Common myeloid progenitor, CD34-positive (primary cell): ENCODE results near the gene RPS18.
"Not testable (repeated sequence)": the region's sequence is repeated elsewhere in the genome, so short reads cannot be mapped to it uniquely, and the experiment has no call there.

Experiments
- CTCF ChIA-PET: fragments of 350-600 bp; sonication (Branson Sonifier 250); formaldehyde crosslinking; loops from one replicate; lab custom pipeline; 2021; ENCODE audit warnings: antibody characterized with exemption; lab: Charles Lee
- POLR2A ChIA-PET: fragments of 350-600 bp; sonication (Branson Sonifier 250); formaldehyde crosslinking; loops from one replicate; lab custom pipeline; 2021; ENCODE audit warnings: antibody characterized with exemption; lab: Charles Lee
- DNase-seq, 3 donors: peaks; one replicate each; pipeline versions ENCODE4 v3.0.0 to v3.0.0-alpha.2; 2013
- H3K27ac ChIP-seq, 2 experiments: 1 replicate in 1 of 2; 2 replicates in 1 of 2; pipeline ENCODE4 v1.7.0; 2013; ENCODE audit warnings: inconsistent platforms in 2 of 2, low read length in 2 of 2, mild to moderate bottlenecking in 2 of 2, low read depth in 1 of 2, moderate library complexity in 1 of 2; ENCODE audit not compliant: severe bottlenecking in 2 of 2, insufficient read depth in 1 of 2, poor library complexity in 1 of 2
- H3K27me3 ChIP-seq, 5 experiments: replicated peaks in 2 of 5; 1 replicate in 3 of 5; 2 replicates in 2 of 5; pipeline versions ENCODE4 v1.6.1 to v1.7.0; 2013; ENCODE audit warnings: low read length in 4 of 5, mild to moderate bottlenecking in 2 of 5, moderate library complexity in 2 of 5, inconsistent platforms in 1 of 5; ENCODE audit not compliant: insufficient read depth in 5 of 5, control insufficient read depth in 4 of 5
- H3K36me3 ChIP-seq, 4 experiments: 1 replicate in 2 of 4; 2 replicates in 2 of 4; pipeline versions ENCODE4 v1.6.1 to v1.7.0; 2013; ENCODE audit warnings: low read length in 3 of 4, control low read depth in 1 of 4, mild to moderate bottlenecking in 1 of 4; ENCODE audit not compliant: control insufficient read depth in 4 of 4, insufficient read depth in 4 of 4
- H3K4me1 ChIP-seq, 4 experiments: 1 replicate in 3 of 4; 2 replicates in 1 of 4; pipeline versions ENCODE4 v1.6.1 to v1.7.1; 2013; ENCODE audit warnings: low read length in 3 of 4, mild to moderate bottlenecking in 3 of 4, control low read depth in 1 of 4, inconsistent platforms in 1 of 4, moderate library complexity in 1 of 4; ENCODE audit not compliant: control insufficient read depth in 4 of 4, insufficient read depth in 4 of 4; ENCODE audit errors: control extremely low read depth in 1 of 4
- H3K4me3 ChIP-seq, 7 experiments: 1 replicate in 4 of 7; 2 replicates in 3 of 7; pipeline versions ENCODE4 v1.5.1 to v1.7.0; 2013; ENCODE audit warnings: mild to moderate bottlenecking in 7 of 7, low read length in 6 of 7, moderate library complexity in 6 of 7, inconsistent platforms in 2 of 7, low read depth in 2 of 7, control low read depth in 1 of 7; ENCODE audit not compliant: insufficient read depth in 4 of 7, control insufficient read depth in 1 of 7; ENCODE audit errors: extremely low read depth in 1 of 7
- H3K9me3 ChIP-seq, 5 experiments: 1 replicate in 4 of 5; 2 replicates in 1 of 5; pipeline versions ENCODE4 v1.6.1 to v1.7.1; 2013; ENCODE audit warnings: low read length in 4 of 5, mild to moderate bottlenecking in 2 of 5, inconsistent platforms in 1 of 5, low read depth in 1 of 5, moderate library complexity in 1 of 5; ENCODE audit not compliant: control insufficient read depth in 4 of 5, insufficient read depth in 2 of 5; ENCODE audit errors: control extremely low read depth in 1 of 5
- WGBS: methylation state at CpG from one replicate; pipeline ENCODE4 v1.1.5; 2013; ENCODE audit not compliant: insufficient coverage; 5-methylcytosine and 5-hydroxymethylcytosine counted together

Gene RPS18

GRCh38 chr6:33250731-33251130 is 21.1 kb upstream of the RPS18 start:
- POLR2A ChIA-PET = no interaction called here
- CTCF ChIA-PET = interaction anchor here (0.9 to 2.9 kb wide), 8 partner anchors 12 to 156 kb away, joined by 3 to 11 read pairs (median 4); partner anchors contain the start of genes RGL2, RPS18 and VPS52
- Histone ChIP-seq H3K27me3 (peaks cover 0 to 2% (median 0%) of the 10 kb centered on the region in 5 experiments), H3K4me1 (peaks cover 10 to 27% (median 25%) of the 10 kb centered on the region in 4 experiments), H3K9me3 (no peaks in the 10 kb centered on the region), H3K27ac (peak overlapping the region in 1 of 2 experiments; percentile 94), H3K36me3 (peaks cover 0 to 13% (median 7%) of the 10 kb centered on the region in 4 experiments), H3K4me3 (no peak overlapping the region)
- DNase-seq = no peak
- WGBS = 94% methylated on average over 13 of the region's 13 CpGs

- ChIA-PET POLR2A (no interaction called here), CTCF (interaction anchor here (0.9 to 2.9 kb wide), 3 partner anchors 11 to 48 kb away, joined by 3 to 11 read pairs (median 9); partner anchors contain the start of genes RGL2, RPS18 and VPS52)
- peaks cover 0 to 2% (median 0%) of the 10 kb centered on the region in 5 experiments for H3K27me3 ChIP-seq
- WGBS = 78% methylated on average over 6 of the region's 6 CpGs
- H3K27ac ChIP-seq = no peak overlapping the region
- H3K4me3 ChIP-seq = no peak overlapping the region
- H3K36me3 ChIP-seq = peaks cover 0 to 14% (median 8%) of the 10 kb centered on the region in 4 experiments
- DNase-seq = no peak
- H3K4me1 ChIP-seq = peaks cover 10 to 27% (median 25%) of the 10 kb centered on the region in 4 experiments
- no peaks in the 10 kb centered on the region for H3K9me3 ChIP-seq
Measured at GRCh38 chr6:33251395-33252012, 20.4 kb upstream of the RPS18 start.

- DNase-seq = no peak
- H3K4me3 ChIP-seq = no peak overlapping the region
- ChIA-PET CTCF (interaction anchor here (0.9 kb wide), 1 partner anchor 47 kb away, joined by 3 read pairs; no protein-coding TSS in a partner anchor), POLR2A (no interaction called here)
- no peaks in the 10 kb centered on the region for H3K27me3 ChIP-seq
- H3K27ac ChIP-seq = no peak overlapping the region
- peaks cover 10 to 27% (median 24%) of the 10 kb centered on the region in 4 experiments for H3K4me1 ChIP-seq
- H3K36me3 ChIP-seq = peaks cover 0 to 22% (median 11%) of the 10 kb centered on the region in 4 experiments
- H3K9me3 ChIP-seq = no peaks in the 10 kb centered on the region
Measured at GRCh38 chr6:33252759-33253158, 19.1 kb upstream of the RPS18 start.

- Histone ChIP-seq H3K4me3 (no peak overlapping the region), H3K27me3 (no peaks in the 10 kb centered on the region), H3K36me3 (peaks cover 2 to 28% (median 15%) of the 10 kb centered on the region in 4 experiments), H3K4me1 (peaks cover 4 to 12% (median 10%) of the 10 kb centered on the region in 4 experiments), H3K9me3 (no peaks in the 10 kb centered on the region), H3K27ac (no peak overlapping the region)
- no peak for DNase-seq
- ChIA-PET POLR2A (no interaction called here), CTCF (interaction anchor here (0.6 to 1.2 kb wide), 3 partner anchors 9 to 153 kb away, joined by 3 to 5 read pairs (median 3); no protein-coding TSS in a partner anchor)
- 83% methylated on average over 1 of the region's 4 CpGs for WGBS
Measured at GRCh38 chr6:33254591-33254990, 17.3 kb upstream of the RPS18 start.

- CTCF ChIA-PET = interaction anchor here (0.7 kb wide), 1 partner anchor 98 kb away, joined by 3 read pairs; no protein-coding TSS in a partner anchor
Measured at GRCh38 chr6:33259032-33259431, 12.8 kb upstream of the RPS18 start.

GRCh38 chr6:33262490-33262889 is 9.4 kb upstream of the RPS18 start:
- H3K4me1 ChIP-seq, POLR2A ChIA-PET, H3K27ac ChIP-seq, DNase-seq, H3K4me3 ChIP-seq, H3K27me3 ChIP-seq, H3K9me3 ChIP-seq: not testable (repeated sequence)
- 80% methylated on average over 3 of the region's 3 CpGs for WGBS
- CTCF ChIA-PET = interaction anchor here (0.8 to 2.8 kb wide), 3 partner anchors 8 to 113 kb away, joined by 3 to 11 read pairs (median 4); no protein-coding TSS in a partner anchor
- peaks cover 16 to 74% (median 42%) of the 10 kb centered on the region in 4 experiments for H3K36me3 ChIP-seq

More at GRCh38 chr6:33259032-33259431, 12.8 kb upstream of the RPS18 start:
- no peak overlapping the region for H3K4me3 ChIP-seq
- H3K9me3 ChIP-seq = no peaks in the 10 kb centered on the region
- no peaks in the 10 kb centered on the region for H3K4me1 ChIP-seq
- no peak for DNase-seq
- no peaks in the 10 kb centered on the region for H3K27me3 ChIP-seq
- WGBS = 100% methylated on average over 2 of the region's 5 CpGs
- H3K27ac ChIP-seq = no peak overlapping the region
- POLR2A ChIA-PET = no interaction called here
- H3K36me3 ChIP-seq = peaks cover 7 to 48% (median 23%) of the 10 kb centered on the region in 4 experiments

GRCh38 chr6:33264015-33264414 is 7.9 kb upstream of the RPS18 start:
- Histone ChIP-seq H3K9me3 (no peaks in the 10 kb centered on the region), H3K36me3 (peaks cover 17 to 82% (median 53%) of the 10 kb centered on the region in 4 experiments), H3K27ac (no peak overlapping the region), H3K4me3 (no peak overlapping the region), H3K27me3 (no peaks in the 10 kb centered on the region), H3K4me1 (no peaks in the 10 kb centered on the region)
- WGBS = 89% methylated on average over 6 of the region's 7 CpGs
- POLR2A ChIA-PET = interaction anchor here (0.7 to 1.2 kb wide), 2 partner anchors 7 to 81 kb away, joined by 3 to 4 read pairs; partner anchors contain the start of genes RPS18 and VPS52
- CTCF ChIA-PET = interaction anchor here (0.9 to 2.8 kb wide), 3 partner anchors 9 to 66 kb away, joined by 3 to 11 read pairs (median 5); no protein-coding TSS in a partner anchor
- no peak for DNase-seq
